C4-2B (cell line): Measurements from ENCODE around the gene DNAH14.
"Not testable (repeated sequence)": the region's sequence is repeated elsewhere in the genome, so short reads cannot be mapped to it uniquely, and the experiment has no call there.

Source experiments
- H3K27ac ChIP-seq: fragments of 450-650 bp; 2 replicates; pipeline ENCODE4 v1.5.1; 2017
- CTCF ChIP-seq: fragments of 450-650 bp; conservative IDR thresholded peaks from 2 replicates; pipeline ENCODE4 v1.5.1; 2017; ENCODE audit warnings: mild to moderate bottlenecking
- ZFX ChIP-seq: fragments of 450-650 bp; IDR thresholded peaks from 2 replicates; pipeline ENCODE4 v1.6.1; 2017

Gene DNAH14

GRCh38 chr1:224928906-224929305 is 569 bp upstream of the DNAH14 start:
- peak overlapping the region; percentile 85 for H3K27ac ChIP-seq
- TF ChIP-seq CTCF (no peak), ZFX (no peak)

DNA sequence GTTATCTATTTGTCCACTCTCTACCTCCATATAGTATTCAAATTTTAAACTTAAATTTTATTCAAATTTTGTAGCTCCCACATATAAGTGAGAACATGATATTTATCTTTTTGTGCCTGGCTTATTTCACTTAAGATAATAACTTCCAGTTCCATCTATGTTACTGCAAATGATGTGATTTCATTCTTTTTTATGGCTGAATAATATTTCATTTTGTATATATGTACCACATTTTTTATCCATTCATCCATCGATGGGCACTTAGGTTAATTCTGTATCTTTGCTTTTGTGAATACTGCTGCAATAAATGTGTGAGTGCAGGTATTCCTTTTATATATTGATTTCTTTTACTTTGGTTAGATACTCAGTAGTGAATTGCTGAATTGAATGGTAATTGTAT is 2.1 kb downstream of the DNAH14 start:
- no peak overlapping the region for H3K27ac ChIP-seq
- TF ChIP-seq ZFX: no peak
- no peak for TF ChIP-seq CTCF

- TF ChIP-seq CTCF: no peak
- TF ChIP-seq ZFX: no peak
- H3K27ac ChIP-seq: no peak overlapping the region
Observed at GRCh38 chr1:224932607-224933249, 3.3 kb downstream of the DNAH14 start.

GRCh38 chr1:224933584-224933983 is 4.1 kb downstream of the DNAH14 start:
- no peak overlapping the region for H3K27ac ChIP-seq
- no peak for TF ChIP-seq ZFX
- no peak for TF ChIP-seq CTCF

GRCh38 chr1:224938652-224939051 is 9.2 kb downstream of the DNAH14 start:
- TF ChIP-seq ZFX: no peak
- no peak for TF ChIP-seq CTCF
- H3K27ac ChIP-seq: no peak overlapping the region

DNA sequence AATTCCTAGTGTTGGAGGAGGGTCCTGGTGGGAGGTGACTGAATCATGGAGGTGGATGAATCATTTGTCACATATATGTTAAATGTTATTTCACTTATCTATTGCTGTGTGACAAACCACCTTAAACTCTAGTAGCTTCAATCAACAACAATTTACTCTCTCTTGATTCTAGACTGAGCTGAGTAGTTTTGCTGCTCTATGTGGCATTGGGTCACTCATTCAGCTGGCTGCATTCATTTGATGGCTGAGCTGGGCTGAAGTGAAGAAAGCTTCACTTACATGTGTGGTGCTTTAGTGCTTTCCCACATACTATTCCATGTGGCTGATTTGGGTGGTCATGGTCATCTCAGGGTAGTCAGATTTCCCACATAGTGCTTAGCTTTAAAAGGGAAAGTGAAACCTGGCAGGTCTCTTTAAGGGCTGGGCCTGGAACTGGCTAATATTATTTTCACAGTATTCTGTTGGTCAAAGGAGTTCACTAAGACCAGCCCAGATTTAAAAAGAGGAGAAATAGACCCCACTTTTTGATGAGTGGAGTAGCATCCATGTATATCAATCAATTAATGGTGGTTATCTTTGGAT is 10.5 kb downstream of the DNAH14 start:
- no peak for TF ChIP-seq ZFX
- TF ChIP-seq CTCF: no peak
- no peak overlapping the region for H3K27ac ChIP-seq

- H3K27ac ChIP-seq: not testable (repeated sequence)
Observed at GRCh38 chr1:224940735-224941134, 11.3 kb downstream of the DNAH14 start.

DNA sequence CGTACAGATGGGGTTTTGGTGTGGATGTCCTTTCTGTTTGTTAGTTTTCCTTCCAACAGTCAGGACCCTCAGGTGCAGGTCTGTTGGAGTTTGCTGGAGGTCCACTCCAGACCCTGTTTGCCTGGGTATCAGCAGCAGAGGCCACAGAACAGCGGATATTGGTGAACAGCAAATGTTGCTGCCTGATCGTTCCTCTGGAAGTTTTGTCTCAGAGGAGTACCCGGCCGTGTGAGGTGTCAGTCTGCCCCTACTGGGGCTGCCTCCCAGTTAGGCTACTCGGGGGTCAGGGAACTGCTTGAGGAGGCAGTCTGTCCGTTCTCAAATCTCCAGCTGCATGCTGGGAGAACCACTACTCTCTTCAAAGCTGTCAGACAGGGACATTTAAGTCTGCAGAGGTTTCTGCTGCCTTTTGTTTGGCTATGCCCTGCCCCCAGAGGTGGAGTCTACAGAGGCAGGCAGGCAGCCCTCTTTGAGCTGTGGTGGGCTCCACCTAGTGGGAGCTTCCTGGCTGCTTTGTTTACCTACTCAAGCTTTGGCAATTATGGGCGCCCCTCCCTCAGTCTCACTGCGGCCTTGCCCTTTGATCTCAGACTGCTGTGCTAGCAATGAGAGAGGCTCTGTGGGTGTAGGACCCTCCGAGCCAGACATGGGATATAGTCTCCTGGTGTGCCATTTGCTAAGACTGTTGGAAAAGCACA is 16.3 kb downstream of the DNAH14 start:
- H3K27ac ChIP-seq: not testable (repeated sequence)

DNA sequence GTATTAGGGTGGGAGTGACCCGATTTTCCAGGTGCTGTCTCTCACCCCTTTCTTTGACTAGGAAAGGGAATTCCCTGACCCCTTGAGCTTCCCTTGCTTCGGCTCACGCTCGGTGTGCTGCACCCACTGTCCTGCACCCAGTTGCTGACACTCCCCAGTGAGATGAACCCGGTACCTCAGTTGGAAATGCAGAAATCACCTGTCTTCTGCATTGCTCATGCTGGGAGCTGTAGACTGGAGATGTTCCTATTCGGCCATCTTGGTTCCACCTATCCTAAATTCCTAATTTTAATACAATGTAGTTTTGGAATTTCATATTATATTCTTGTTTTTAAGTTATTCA is 16.8 kb downstream of the DNAH14 start:
- not testable (repeated sequence) for H3K27ac ChIP-seq
